GM12865 (cell line): ENCODE results near the gene SARS1.

Experiments
- DNase-seq: peaks from one replicate; pipeline ENCODE4 v3.0.0; 2010; ENCODE audit warnings: low read depth
- H3K4me3 ChIP-seq: 2 replicates; pipeline ENCODE4 v1.5.1; 2011; ENCODE audit warnings: mild to moderate bottlenecking, low read depth, low read length, control low read depth
- CTCF ChIP-seq: IDR thresholded peaks from 2 replicates; pipeline ENCODE4 v1.5.1; 2011; ENCODE audit warnings: low read length, control low read depth, low read depth, inconsistent platforms; ENCODE audit not compliant: insufficient read depth; ENCODE audit errors: missing control alignments

Gene SARS1

GRCh38 chr1:109255097-109255651 is 41.5 kb downstream of the SARS1 start:
- H3K4me3 ChIP-seq = no peak overlapping the region
- no peak for TF ChIP-seq CTCF
- no peak for DNase-seq

- TF ChIP-seq CTCF = no peak
- DNase-seq = no peak
- no peak overlapping the region for H3K4me3 ChIP-seq
Measured at GRCh38 chr1:109255678-109256077, 42.0 kb downstream of the SARS1 start.

- no peak for TF ChIP-seq CTCF
- H3K4me3 ChIP-seq = no peak overlapping the region
- DNase-seq = no peak
Measured at GRCh38 chr1:109256085-109256484, 42.4 kb downstream of the SARS1 start.

- no peak overlapping the region for H3K4me3 ChIP-seq
- no peak for TF ChIP-seq CTCF
- DNase-seq = no peak
Measured at GRCh38 chr1:109256971-109257681, 43.4 kb downstream of the SARS1 start.

GRCh38 chr1:109257682-109258421 is 44.1 kb downstream of the SARS1 start:
- TF ChIP-seq CTCF = no peak
- H3K4me3 ChIP-seq = no peak overlapping the region
- no peak for DNase-seq

- DNase-seq = no peak
- no peak overlapping the region for H3K4me3 ChIP-seq
- TF ChIP-seq CTCF = no peak
Measured at GRCh38 chr1:109258481-109259466, 45.1 kb downstream of the SARS1 start.
